ENCODE results near the gene CRYZL1. TPM values are rescaled to one million over a fixed set of nuclear protein-coding genes. Genes with fewer than 3 reads are reported as not detected.
"Not testable (repeated sequence)": the region's sequence is repeated elsewhere in the genome, so short reads cannot be mapped to it uniquely, and the experiment has no call there.

Gene CRYZL1
- total RNA-seq, 1 donor from 2014 or later = 38.6 TPM

- no peak for DNase-seq
These were observed 18.9 kb upstream of the CRYZL1 start for GRCh38 chr21:33660406-33660805.

GRCh38 chr21:33659568-33659949 is 18.0 kb upstream of the CRYZL1 start:
- no peak for DNase-seq

GRCh38 chr21:33658919-33659567 is 17.5 kb upstream of the CRYZL1 start:
- DNase-seq = no peak

GRCh38 chr21:33657124-33657820 is 15.7 kb upstream of the CRYZL1 start:
- DNase-seq = no peak

GRCh38 chr21:33655588-33656221 is 14.2 kb upstream of the CRYZL1 start:
- DNase-seq = no peak

GRCh38 chr21:33654412-33654811 is 12.9 kb upstream of the CRYZL1 start:
- no peak for DNase-seq

GRCh38 chr21:33651965-33652680 is 10.6 kb upstream of the CRYZL1 start:
- DNase-seq = no peak

GRCh38 chr21:33650929-33651509 is 9.5 kb upstream of the CRYZL1 start:
- DNase-seq = no peak

GRCh38 chr21:33650230-33650629 is 8.7 kb upstream of the CRYZL1 start:
- DNase-seq = no peak

- DNase-seq = no peak
These were observed 7.0 kb upstream of the CRYZL1 start for GRCh38 chr21:33648555-33648954.

GRCh38 chr21:33647587-33647986 is 6.0 kb upstream of the CRYZL1 start:
- DNase-seq = no peak

GRCh38 chr21:33645730-33646129 is 4.2 kb upstream of the CRYZL1 start:
- no peak for DNase-seq

GRCh38 chr21:33644383-33645074 is 3.0 kb upstream of the CRYZL1 start:
- DNase-seq = no peak

- no peak for DNase-seq
These were observed 2.2 kb upstream of the CRYZL1 start for GRCh38 chr21:33643658-33644311.

GRCh38 chr21:33642896-33643657 is 1.5 kb upstream of the CRYZL1 start:
- no peak for DNase-seq

- DNase-seq = peak; percentile 100
These were observed 720 bp upstream of the CRYZL1 start, which contains the start of gene ITSN1 for GRCh38 chr21:33642027-33642895. Gene ITSN1, plus strand, starts transcription at chr21:33642501. Its CDS starts 76,328 bp downstream, at chr21:33718829.

GRCh38 chr21:33640697-33641351 is 717 bp downstream of the CRYZL1 start:
- peak; percentile 52 for DNase-seq

GRCh38 chr21:33634254-33634653 is 7.3 kb downstream of the CRYZL1 start:
- DNase-seq = no peak

GRCh38 chr21:33626151-33626550 is 15.4 kb downstream of the CRYZL1 start:
- DNase-seq = not testable (repeated sequence)
